ENCODE data around the gene KCNIP4. TPM values are rescaled to one million over a fixed set of nuclear protein-coding genes. Genes with fewer than 3 reads are reported as not detected.

KCNIP4 gene
- total RNA-seq, 1 experiment from 2014 or later: not detected

- no peak for DNase-seq
- Histone ChIP-seq H3K36me3 (ENCODE audit: low read depth) (no peaks in the 10 kb centered on the region), H3K9me2 (ENCODE audit: insufficient read depth) (no peaks in the 10 kb centered on the region), H3K27me3 (ENCODE audit: insufficient read depth, low read depth) (no peaks in the 10 kb centered on the region), H3K79me2 (ENCODE audit: low read depth) (no peaks in the 10 kb centered on the region), H3K4me3 (no peak overlapping the region), H2AFZ (no peak overlapping the region), H3K9me3 (ENCODE audit: insufficient read depth, low read depth) (no peaks in the 10 kb centered on the region), H4K20me1 (ENCODE audit: insufficient read depth) (no peaks in the 10 kb centered on the region), H3K27ac (no peak overlapping the region), H3F3A (ENCODE audit: insufficient read depth, low read depth) (no peaks in the 10 kb centered on the region), H3K4me2 (no peak overlapping the region), H3K4me1 (replicated peaks; ENCODE audit: insufficient read depth) (no peaks in the 10 kb centered on the region)
- ChIA-PET POLR2A (ENCODE audit: unreplicated experiment) (no interaction called here), CTCF (no interaction called here)
- TF ChIP-seq CTCF (conservative IDR thresholded peaks at IDR 0.05) (no peak), EZH2 (IDR thresholded peaks at IDR 0.05; ENCODE audit: low read depth) (no peak)
- BruUV-seq (replicated peaks): no TSS peak
- intact Hi-C loops (cut with micrococcal nuclease; ENCODE audit: unreplicated experiment): no loop called here
Measured at GRCh38 chr4:21376176-21376575, 572.4 kb downstream of the KCNIP4 start.

GRCh38 chr4:21374641-21375368 lies 573.8 kb downstream of the KCNIP4 start:
- H3K36me3 ChIP-seq (ENCODE audit: low read depth): no peaks in the 10 kb centered on the region
- intact Hi-C loops (cut with micrococcal nuclease; ENCODE audit: unreplicated experiment): no loop called here
- H3K27ac ChIP-seq: no peak overlapping the region
- H3K9me3 ChIP-seq (ENCODE audit: insufficient read depth, low read depth): no peaks in the 10 kb centered on the region
- H2AFZ ChIP-seq: no peak overlapping the region
- H3K9me2 ChIP-seq (ENCODE audit: insufficient read depth): no peaks in the 10 kb centered on the region
- no peaks in the 10 kb centered on the region for H3K27me3 ChIP-seq (ENCODE audit: insufficient read depth, low read depth)
- no peaks in the 10 kb centered on the region for H4K20me1 ChIP-seq (ENCODE audit: insufficient read depth)
- DNase-seq: no peak
- no peaks in the 10 kb centered on the region for H3K4me1 ChIP-seq (replicated peaks; ENCODE audit: insufficient read depth)
- no TSS peak for BruUV-seq (replicated peaks)
- H3K4me2 ChIP-seq: no peak overlapping the region
- POLR2A ChIA-PET (ENCODE audit: unreplicated experiment): no interaction called here
- CTCF ChIA-PET: no interaction called here
- no peak for TF ChIP-seq EZH2 (IDR thresholded peaks at IDR 0.05; ENCODE audit: low read depth)
- no peak for TF ChIP-seq CTCF (conservative IDR thresholded peaks at IDR 0.05)
- no peaks in the 10 kb centered on the region for H3K79me2 ChIP-seq (ENCODE audit: low read depth)
- H3F3A ChIP-seq (ENCODE audit: insufficient read depth, low read depth): no peaks in the 10 kb centered on the region
- no peak overlapping the region for H3K4me3 ChIP-seq

- H2AFZ ChIP-seq: no peak overlapping the region
- H3K9me3 ChIP-seq (ENCODE audit: insufficient read depth, low read depth): no peaks in the 10 kb centered on the region
- ChIA-PET CTCF (no interaction called here), POLR2A (ENCODE audit: unreplicated experiment) (no interaction called here)
- TF ChIP-seq EZH2 (IDR thresholded peaks at IDR 0.05; ENCODE audit: low read depth): no peak
- no peak for TF ChIP-seq CTCF (conservative IDR thresholded peaks at IDR 0.05)
- no peaks in the 10 kb centered on the region for H3K9me2 ChIP-seq (ENCODE audit: insufficient read depth)
- no peak for DNase-seq
- H3K27ac ChIP-seq: no peak overlapping the region
- no peaks in the 10 kb centered on the region for H3K4me1 ChIP-seq (replicated peaks; ENCODE audit: insufficient read depth)
- no peaks in the 10 kb centered on the region for H3F3A ChIP-seq (ENCODE audit: insufficient read depth, low read depth)
- H3K4me2 ChIP-seq: no peak overlapping the region
- no peaks in the 10 kb centered on the region for H3K27me3 ChIP-seq (ENCODE audit: insufficient read depth, low read depth)
- no peaks in the 10 kb centered on the region for H4K20me1 ChIP-seq (ENCODE audit: insufficient read depth)
- no peak overlapping the region for H3K4me3 ChIP-seq
- H3K36me3 ChIP-seq (ENCODE audit: low read depth): no peaks in the 10 kb centered on the region
- H3K79me2 ChIP-seq (ENCODE audit: low read depth): no peaks in the 10 kb centered on the region
- intact Hi-C loops (cut with micrococcal nuclease; ENCODE audit: unreplicated experiment): no loop called here
- no TSS peak for BruUV-seq (replicated peaks)
Measured at GRCh38 chr4:21367567-21367966, 581.0 kb downstream of the KCNIP4 start.
